Activated CD4-positive, alpha-beta memory T cell treated with anti-CD3 and anti-CD28 coated beads, Interleukin-2, amount 10 ng/mL, durations not matched to agents 7 days and 5 days (primary cell): ENCODE results near the gene SMPD2. TPM values are rescaled to one million over a fixed set of nuclear protein-coding genes. Genes with fewer than 3 reads are reported as not detected.

Source experiments
- total RNA-seq, 2 experiments: library from RNA; stranded (reverse); gene quantifications; one replicate each; pipeline ENCODE4 v1.2.3, GENCODE V29; 2021

The SMPD2 gene
- total RNA-seq, 2 experiments from 2014 or later, result 15.9 to 16.9 TPM

Other genes with a start within 250 kb of the SMPD2 start
- gene CD164, start 58.3 kb upstream of the SMPD2 start, total RNA-seq, result 100 to 1,000 TPM; 354 to 370 TPM
- not detected for gene PPIL6, start 96 bp upstream of the SMPD2 start, total RNA-seq
- gene MICAL1, start 15.0 kb downstream of the SMPD2 start, total RNA-seq, result 100 to 1,000 TPM; 125 to 128 TPM
- 10 to 100 TPM; 16.5 to 17.5 TPM for gene ZBTB24, start 42.5 kb downstream of the SMPD2 start, total RNA-seq